ENCODE data around the gene PRM3. TPM values are rescaled to one million over a fixed set of nuclear protein-coding genes. Genes with fewer than 3 reads are reported as not detected.

Gene PRM3
- total and polyA plus RNA-seq, 12 donors, result not detected

GRCh38 chr16:11224096-11224893 is 49.1 kb downstream of the PRM3 start:
- Histone ChIP-seq H3K27ac (peak overlapping the region in 5 of 10 donors; percentile 3 to 82 (median 63)), H3K9me3 (no peaks in the 10 kb centered on the region), H3K36me3 (no peaks in the 10 kb centered on the region), H3K4me3 (no peak overlapping the region), H3K4me1 (peaks cover 4 to 35% (median 13%) of the 10 kb centered on the region in 9 donors), H3K27me3 (no peaks in the 10 kb centered on the region)
- intact Hi-C loops (cut with DNase I), result no loop called here
- ATAC-seq, result peak in 7 of 8 donors; percentile 76 to 97 (median 92)
- 41 to 52% methylated on average over 24 of the region's 24 CpGs for WGBS, 2 donors
- no peak for TF ChIP-seq CTCF (IDR thresholded peaks at IDR 0.05)
- peak; percentile 23 to 78 for DNase-seq

Small RNAs within 50 kb of the gene (microRNA-seq; reads per million reads assigned to microRNA genes)
- 0 reads per million in 2 donors for gene MIR548H2

Other genes starting within 250 kb of the PRM3 start
- 10 to 100 TPM in 1 of 10 donors, 1 to 10 TPM in 7, under 1 TPM in 2; 0.60 to 12.2 (median 2.1) TPM for gene SOCS1, start 17.4 kb downstream of the PRM3 start, total RNA-seq
- gene SOCS1, start 17.4 kb downstream of the PRM3 start, polyA plus RNA-seq, result 10 to 100 TPM in 1 of 2 donors, 1 to 10 TPM in 1; 5.8 to 10.8 TPM
- gene TNP2, start 4.3 kb downstream of the PRM3 start, total RNA-seq, result not detected
- gene TNP2, start 4.3 kb downstream of the PRM3 start, polyA plus RNA-seq, result not detected
- not detected for gene PRM2, start 2.9 kb upstream of the PRM3 start, total RNA-seq
- gene PRM2, start 2.9 kb upstream of the PRM3 start, polyA plus RNA-seq, result not detected
- gene PRM1, start 7.7 kb upstream of the PRM3 start, total RNA-seq, result not detected
- not detected for gene PRM1, start 7.7 kb upstream of the PRM3 start, polyA plus RNA-seq
- 1 to 10 TPM in 7 of 10 donors, under 1 TPM in 3; 0.22 to 3.8 (median 1.5) TPM for gene RMI2, start 71.8 kb upstream of the PRM3 start, total RNA-seq
- gene RMI2, start 71.8 kb upstream of the PRM3 start, polyA plus RNA-seq, result under 1 TPM; 0.22 to 0.78 TPM

All from heart right ventricle (tissue), 16 donors.